Lower lobe of right lung (tissue), 2 donors: Measurements from ENCODE around the gene PTPN23. TPM values are rescaled to one million over a fixed set of nuclear protein-coding genes. Genes with fewer than 3 reads are reported as not detected.

Experiments
- ATAC-seq, 2 donors: fragments of 200-7000 bp; cut with Tn5 transposase; one replicate each; pipeline ENCODE4 v1.9.1; 2020 to 2022; ENCODE audit warnings: mild to moderate bottlenecking in 2 of 2, moderate library complexity in 2 of 2
- DNase-seq: peaks from one replicate; pipeline ENCODE4 v3.0.0-alpha.2; 2020
- H3K27ac ChIP-seq: fragments of 200-600 bp; one replicate; pipeline ENCODE4 v1.8.0; 2022
- H3K27me3 ChIP-seq: fragments of 200-600 bp; one replicate; pipeline ENCODE4 v1.8.0; 2022; ENCODE audit warnings: low read depth
- H3K36me3 ChIP-seq: fragments of 200-600 bp; one replicate; pipeline ENCODE4 v1.8.0; 2022; ENCODE audit warnings: mild to moderate bottlenecking
- H3K4me1 ChIP-seq: fragments of 200-600 bp; one replicate; pipeline ENCODE4 v1.8.0; 2022
- H3K4me3 ChIP-seq: fragments of 200-600 bp; one replicate; pipeline ENCODE4 v1.8.0; 2022; ENCODE audit warnings: mild to moderate bottlenecking
- H3K9me3 ChIP-seq: fragments of 200-600 bp; one replicate; pipeline ENCODE4 v1.8.0; 2022
- CTCF ChIP-seq: fragments of 200-600 bp; IDR thresholded peaks from one replicate; pipeline ENCODE4 v1.8.0; 2022; ENCODE audit warnings: antibody characterized with exemption, mild to moderate bottlenecking
- intact Hi-C: fragments of 100-400 bp; cut with DNase I; formaldehyde crosslinking; loops from one replicate; pipeline ENCODE4 v1.11.0; 2022
- total RNA-seq: library from RNA; stranded (reverse); fragmentation: NEBNext Ultra II Directional; extraction: Animal tissue kit (Norgen Biotek cat#: 25700); gene quantifications from one replicate; pipeline ENCODE4 v1.2.1, GENCODE V29; 2021
- donor health status: DM: no; HTN: yes; CAD: no; lungs with severe emphysema.

The PTPN23 gene
- total RNA-seq, 1 donor from 2014 or later: 40.4 TPM

GRCh38 chr3:47404431-47404876 lies 23.6 kb downstream of the PTPN23 start:
- no peaks in the 10 kb centered on the region for H3K9me3 ChIP-seq
- H3K4me1 ChIP-seq: peaks cover 20% of the 10 kb centered on the region
- no peak overlapping the region for H3K4me3 ChIP-seq
- no peaks in the 10 kb centered on the region for H3K27me3 ChIP-seq
- DNase-seq (no peak), ATAC-seq (no peak)
- H3K36me3 ChIP-seq: peaks cover 62% of the 10 kb centered on the region
- H3K27ac ChIP-seq: no peak overlapping the region
- no peak for TF ChIP-seq CTCF
- intact Hi-C loops: no loop called here

GRCh38 chr3:47404955-47405790 lies 24.4 kb downstream of the PTPN23 start:
- Histone ChIP-seq H3K4me3 (no peak overlapping the region), H3K36me3 (peaks cover 65% of the 10 kb centered on the region), H3K27ac (no peak overlapping the region), H3K9me3 (no peaks in the 10 kb centered on the region), H3K4me1 (peaks cover 19% of the 10 kb centered on the region), H3K27me3 (no peaks in the 10 kb centered on the region)
- TF ChIP-seq CTCF: no peak
- intact Hi-C loops: no loop called here
- DNase-seq (no peak), ATAC-seq (peak; percentile 36 to 40)

- Histone ChIP-seq H3K36me3 (peaks cover 68% of the 10 kb centered on the region), H3K27me3 (no peaks in the 10 kb centered on the region), H3K4me3 (no peak overlapping the region), H3K9me3 (no peaks in the 10 kb centered on the region), H3K4me1 (peaks cover 19% of the 10 kb centered on the region), H3K27ac (no peak overlapping the region)
- DNase-seq (no peak), ATAC-seq (no peak)
- no peak for TF ChIP-seq CTCF
- intact Hi-C loops: no loop called here
These were observed 25.3 kb downstream of the PTPN23 start for GRCh38 chr3:47405820-47406761.

- Histone ChIP-seq H3K4me1 (peaks cover 19% of the 10 kb centered on the region), H3K27me3 (no peaks in the 10 kb centered on the region), H3K36me3 (peaks cover 75% of the 10 kb centered on the region), H3K27ac (no peak overlapping the region), H3K4me3 (no peak overlapping the region), H3K9me3 (no peaks in the 10 kb centered on the region)
- no peak for DNase-seq
- ATAC-seq: no peak
- intact Hi-C loops: no loop called here
- TF ChIP-seq CTCF: no peak
These were observed 25.9 kb downstream of the PTPN23 start for GRCh38 chr3:47406762-47407149.

GRCh38 chr3:47407237-47407636 lies 26.4 kb downstream of the PTPN23 start:
- peaks cover 19% of the 10 kb centered on the region for H3K4me1 ChIP-seq
- TF ChIP-seq CTCF: no peak
- no peak overlapping the region for H3K27ac ChIP-seq
- H3K36me3 ChIP-seq: peaks cover 75% of the 10 kb centered on the region
- no peak overlapping the region for H3K4me3 ChIP-seq
- intact Hi-C loops: no loop called here
- no peaks in the 10 kb centered on the region for H3K27me3 ChIP-seq
- H3K9me3 ChIP-seq: no peaks in the 10 kb centered on the region
- ATAC-seq: no peak
- no peak for DNase-seq
